H9 (cell line): Measurements from ENCODE around the gene PLEKHA4. TPM values are rescaled to one million over a fixed set of nuclear protein-coding genes. Genes with fewer than 3 reads are reported as not detected.

Experiments used
- DNase-seq: peaks from one replicate; pipeline ENCODE4 v3.0.0-alpha.2; 2017
- H2AFZ ChIP-seq: one replicate; pipeline ENCODE4 v1.6.1; 2013; ENCODE audit warnings: mild to moderate bottlenecking, low read length, control low read depth, moderate library complexity
- H2AK5ac ChIP-seq: 2 replicates; pipeline ENCODE4 v1.6.1; 2013; ENCODE audit warnings: low read length, control low read depth, mixed read lengths; ENCODE audit not compliant: insufficient read length
- H2BK120ac ChIP-seq: one replicate; pipeline ENCODE4 v1.6.1; 2013; ENCODE audit warnings: low read depth, mild to moderate bottlenecking, low read length, control low read depth, inconsistent platforms; ENCODE audit not compliant: poor library complexity, severe bottlenecking
- H2BK12ac ChIP-seq: 2 replicates; pipeline ENCODE4 v1.6.1; 2013; ENCODE audit warnings: low read length, control low read depth, mixed read lengths, low read depth; ENCODE audit not compliant: insufficient read length
- H2BK15ac ChIP-seq: 2 replicates; pipeline ENCODE4 v1.6.1; 2013; ENCODE audit warnings: low read depth, low read length, control low read depth
- H2BK20ac ChIP-seq: one replicate; pipeline ENCODE4 v1.6.1; 2013; ENCODE audit warnings: low read depth, mild to moderate bottlenecking, low read length, control low read depth, inconsistent platforms; ENCODE audit not compliant: poor library complexity, severe bottlenecking
- H2BK5ac ChIP-seq: 2 replicates; pipeline ENCODE4 v1.6.1; 2013; ENCODE audit warnings: low read length, control low read depth, mixed read lengths; ENCODE audit not compliant: insufficient read length
- H3K14ac ChIP-seq: 2 replicates; pipeline ENCODE4 v1.6.1; 2013; ENCODE audit warnings: low read length, control low read depth; ENCODE audit not compliant: insufficient read depth
- H3K18ac ChIP-seq: 2 replicates; pipeline ENCODE4 v1.6.1; 2013; ENCODE audit warnings: low read depth, mild to moderate bottlenecking, mixed read lengths, low read length, control low read depth; ENCODE audit not compliant: insufficient read length
- H3K23ac ChIP-seq: 2 replicates; pipeline ENCODE4 v1.6.1; 2013; ENCODE audit warnings: low read length, control low read depth, mixed read lengths, low read depth; ENCODE audit not compliant: insufficient read length
- H3K23me2 ChIP-seq: 2 replicates; pipeline ENCODE4 v1.6.1; 2013; ENCODE audit warnings: low read depth, mild to moderate bottlenecking, mixed read lengths, low read length, control low read depth; ENCODE audit not compliant: insufficient read length, poor library complexity, severe bottlenecking
- H3K27ac ChIP-seq: 2 replicates; pipeline ENCODE4 v1.5.1; 2013; ENCODE audit warnings: low read length, control low read depth, mixed read lengths, low read depth; ENCODE audit not compliant: insufficient read length
- H3K27me3 ChIP-seq: 2 replicates; pipeline ENCODE4 v1.6.1; 2013; ENCODE audit warnings: low read length, control low read depth, inconsistent platforms; ENCODE audit not compliant: insufficient read depth
- H3K4ac ChIP-seq: 2 replicates; pipeline ENCODE4 v1.6.1; 2013; ENCODE audit warnings: low read depth, mild to moderate bottlenecking, control low read depth, inconsistent platforms, low read length, moderate library complexity
- H3K4me1 ChIP-seq: 2 replicates; pipeline ENCODE4 v1.6.1; 2013; ENCODE audit warnings: low read length, control low read depth, inconsistent platforms; ENCODE audit not compliant: insufficient read depth
- H3K4me2 ChIP-seq: 2 replicates; pipeline ENCODE4 v1.6.1; 2013; ENCODE audit warnings: low read length, control low read depth, mixed read lengths; ENCODE audit not compliant: insufficient read length, insufficient read depth
- H3K56ac ChIP-seq: 2 replicates; pipeline ENCODE4 v1.6.1; 2013; ENCODE audit warnings: low read depth, mild to moderate bottlenecking, mixed read lengths, low read length, control low read depth; ENCODE audit not compliant: insufficient read length
- H3K79me1 ChIP-seq: 2 replicates; pipeline ENCODE4 v1.6.1; 2013; ENCODE audit warnings: low read depth, mild to moderate bottlenecking, moderate library complexity, low read length, control low read depth, inconsistent platforms; ENCODE audit not compliant: insufficient read depth, poor library complexity, severe bottlenecking
- H3K79me2 ChIP-seq: 2 replicates; pipeline ENCODE4 v1.6.1; 2013; ENCODE audit warnings: low read length, control low read depth, inconsistent platforms; ENCODE audit not compliant: insufficient read depth
- H3K9ac ChIP-seq: 2 replicates; pipeline ENCODE4 v1.6.1; 2013; ENCODE audit warnings: low read length, control low read depth, mixed read lengths; ENCODE audit not compliant: insufficient read length; ENCODE audit errors: extremely low read depth
- H3K9me3 ChIP-seq: one replicate; pipeline ENCODE4 v1.6.1; 2013; ENCODE audit warnings: low read depth, low read length, inconsistent platforms; ENCODE audit not compliant: control insufficient read depth
- H3T11ph ChIP-seq: one replicate; pipeline ENCODE4 v1.6.1; 2013; ENCODE audit warnings: mild to moderate bottlenecking, low read length, control low read depth, inconsistent platforms
- H4K20me1 ChIP-seq: one replicate; pipeline ENCODE4 v1.6.1; 2013; ENCODE audit not compliant: control insufficient read depth, insufficient read length, insufficient read depth
- H4K5ac ChIP-seq: 2 replicates; pipeline ENCODE4 v1.6.1; 2013; ENCODE audit warnings: low read depth, mild to moderate bottlenecking, mixed read lengths, low read length, control low read depth; ENCODE audit not compliant: insufficient read length
- H4K8ac ChIP-seq: replicated peaks from 2 replicates; pipeline ENCODE4 v1.6.1; 2013; ENCODE audit warnings: low read length, control low read depth, mixed read lengths, low read depth; ENCODE audit not compliant: insufficient read length
- H4K91ac ChIP-seq: 2 replicates; pipeline ENCODE4 v1.6.1; 2013; ENCODE audit warnings: low read depth, mild to moderate bottlenecking, moderate library complexity, mixed read lengths, low read length, control low read depth; ENCODE audit not compliant: insufficient read length
- H3K27ac Mint-ChIP-seq, 3 experiments: 2 replicates in 2 of 3; 3 replicates in 1 of 3; pipeline ENCODE4 v1.8.0; 2020 to 2021; ENCODE audit warnings: mixed read lengths in 3 of 3, mild to moderate bottlenecking in 1 of 3, moderate library complexity in 1 of 3
- H3K27me3 Mint-ChIP-seq: 2 replicates; pipeline ENCODE4 v1.8.0; 2021; ENCODE audit warnings: low read depth, mild to moderate bottlenecking, moderate library complexity, mixed read lengths
- H3K36me3 Mint-ChIP-seq, 3 experiments: 2 replicates in 2 of 3; 3 replicates in 1 of 3; pipeline ENCODE4 v1.8.0; 2020 to 2021; ENCODE audit warnings: low read depth in 3 of 3, mixed read lengths in 3 of 3; ENCODE audit not compliant: insufficient read depth in 1 of 3
- H3K4me1 Mint-ChIP-seq, 2 experiments: 2 replicates each; pipeline ENCODE4 v1.8.0; 2020; ENCODE audit warnings: mixed read lengths in 2 of 2
- H3K4me3 Mint-ChIP-seq, 2 experiments: 2 replicates in 1 of 2; 3 replicates in 1 of 2; pipeline ENCODE4 v1.8.0; 2020 to 2021; ENCODE audit warnings: mild to moderate bottlenecking in 2 of 2, mixed read lengths in 2 of 2, moderate library complexity in 1 of 2
- H3K9me3 Mint-ChIP-seq, 2 experiments: 2 replicates in 1 of 2; 3 replicates in 1 of 2; pipeline ENCODE4 v1.8.0; 2020; ENCODE audit warnings: mild to moderate bottlenecking in 2 of 2, mixed read lengths in 2 of 2, moderate library complexity in 1 of 2
- WGBS: extraction: QIAGEN DNeasy Blood & Tissue Kit; methylation state at CpG from one replicate; pipeline ENCODE4 v1.1.7; 2013; ENCODE audit warnings: missing lambda C conversion rate, low lambda C conversion rate, mixed read lengths; ENCODE audit not compliant: insufficient read length; ENCODE audit errors: extremely low coverage; 5-methylcytosine and 5-hydroxymethylcytosine counted together
- total RNA-seq: library from RNA; stranded (reverse); gene quantifications from 2 replicates; pipeline ENCODE4 v1.2.1, GENCODE V29; 2021
- TF ChIP-seq, protein P1 (sequence below): fragments of 200-600 bp; sonication (generic); conservative IDR thresholded peaks from 3 replicates; pipeline ENCODE4 v1.8.0; 2021; ENCODE audit warnings: antibody characterized with exemption, mild to moderate bottlenecking

The PLEKHA4 gene
- total RNA-seq, 1 experiment from 2014 or later, result 15.3 TPM

DNA sequence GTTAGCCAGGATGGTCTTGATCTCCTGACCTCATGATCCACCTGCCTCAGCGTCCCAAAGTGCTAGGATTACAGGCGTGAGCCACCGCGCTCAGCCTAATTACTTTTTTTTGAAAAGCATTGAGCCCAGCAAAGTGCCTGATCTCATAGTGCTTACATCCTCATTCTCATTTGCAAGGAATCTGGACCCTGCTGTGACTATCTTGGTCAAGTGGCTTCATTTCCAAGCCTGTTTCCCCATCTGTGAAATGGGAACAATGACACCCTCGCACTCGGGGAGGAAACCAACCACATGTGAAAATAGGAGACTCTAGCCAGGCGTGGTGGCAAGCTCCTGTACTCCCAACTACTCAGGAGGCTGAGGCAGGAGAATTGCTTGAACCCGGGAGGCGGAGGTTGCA is 1.6 kb upstream of the PLEKHA4 start:
- Mint-ChIP-seq H3K27me3 (no peaks in the 10 kb centered on the region), H3K27ac (no peak overlapping the region), H3K4me1 (peaks cover 32 to 44% of the 10 kb centered on the region in 2 experiments), H3K9me3 (no peaks in the 10 kb centered on the region), H3K36me3 (peaks cover 21 to 30% (median 21%) of the 10 kb centered on the region in 3 experiments), H3K4me3 (no peak overlapping the region)
- Histone ChIP-seq H2BK12ac (no peak overlapping the region), H3K27me3 (no peaks in the 10 kb centered on the region), H3K79me1 (peaks cover 11% of the 10 kb centered on the region), H4K91ac (no peak overlapping the region), H2BK15ac (no peak overlapping the region), H2BK5ac (no peak overlapping the region), H4K8ac (no peak overlapping the region), H3K79me2 (peaks cover 4% of the 10 kb centered on the region; the same call in 1 of the 2 replicates), H3K56ac (no peak overlapping the region), H3K9me3 (no peaks in the 10 kb centered on the region), H3K23me2 (peaks cover 7% of the 10 kb centered on the region), H2BK120ac (no peak overlapping the region), H3K4ac (no peak overlapping the region), H2BK20ac (no peak overlapping the region), H3K4me2 (no peak overlapping the region), H3K23ac (no peak overlapping the region), H3K14ac (no peak overlapping the region), H3K27ac (no peak overlapping the region), H2AK5ac (no peak overlapping the region), H3K4me1 (peaks cover 6% of the 10 kb centered on the region), H4K20me1 (no peaks in the 10 kb centered on the region), H3K9ac (no peak overlapping the region), H2AFZ (no peak overlapping the region), H3T11ph (no peak overlapping the region), H3K18ac (no peak overlapping the region), H4K5ac (no peak overlapping the region)
- DNase-seq, result no peak
- TF ChIP-seq, protein P1, sequence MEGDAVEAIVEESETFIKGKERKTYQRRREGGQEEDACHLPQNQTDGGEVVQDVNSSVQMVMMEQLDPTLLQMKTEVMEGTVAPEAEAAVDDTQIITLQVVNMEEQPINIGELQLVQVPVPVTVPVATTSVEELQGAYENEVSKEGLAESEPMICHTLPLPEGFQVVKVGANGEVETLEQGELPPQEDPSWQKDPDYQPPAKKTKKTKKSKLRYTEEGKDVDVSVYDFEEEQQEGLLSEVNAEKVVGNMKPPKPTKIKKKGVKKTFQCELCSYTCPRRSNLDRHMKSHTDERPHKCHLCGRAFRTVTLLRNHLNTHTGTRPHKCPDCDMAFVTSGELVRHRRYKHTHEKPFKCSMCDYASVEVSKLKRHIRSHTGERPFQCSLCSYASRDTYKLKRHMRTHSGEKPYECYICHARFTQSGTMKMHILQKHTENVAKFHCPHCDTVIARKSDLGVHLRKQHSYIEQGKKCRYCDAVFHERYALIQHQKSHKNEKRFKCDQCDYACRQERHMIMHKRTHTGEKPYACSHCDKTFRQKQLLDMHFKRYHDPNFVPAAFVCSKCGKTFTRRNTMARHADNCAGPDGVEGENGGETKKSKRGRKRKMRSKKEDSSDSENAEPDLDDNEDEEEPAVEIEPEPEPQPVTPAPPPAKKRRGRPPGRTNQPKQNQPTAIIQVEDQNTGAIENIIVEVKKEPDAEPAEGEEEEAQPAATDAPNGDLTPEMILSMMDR, result no peak
- WGBS, result no CpG with 5 or more reads among the region's 9 CpGs
